HepG2 (cell line): Measurements from ENCODE around the gene GATC.

Source experiments
- CTCF ChIP-seq: sonication (generic); formaldehyde crosslinking; IDR thresholded peaks from 2 replicates; pipeline ENCODE4 v1.5.0; 2020; ENCODE audit warnings: mild to moderate bottlenecking, missing genetic modification reagents, moderate library complexity
- FOXK2 ChIP-seq: fragments of 450-650 bp; IDR thresholded peaks from 2 replicates; pipeline ENCODE4 v1.6.1; 2016
- KDM4B ChIP-seq: sonication (generic); formaldehyde crosslinking; IDR thresholded peaks from 2 replicates; pipeline ENCODE4 v1.4.0; 2020; ENCODE audit warnings: missing genetic modification reagents
- MED1 ChIP-seq: sonication (generic); formaldehyde crosslinking; IDR thresholded peaks from 2 replicates; pipeline ENCODE4 v1.4.0; 2020; ENCODE audit warnings: missing genetic modification reagents
- SMAD3 ChIP-seq: sonication (generic); formaldehyde crosslinking; IDR thresholded peaks from 2 replicates; pipeline ENCODE4 v1.4.0; 2020; ENCODE audit warnings: missing genetic modification reagents
- ZFP1 ChIP-seq: IDR thresholded peaks from 2 replicates; pipeline ENCODE4 v1.6.1; 2016
- ZNF589 ChIP-seq: sonication (generic); formaldehyde crosslinking; conservative IDR thresholded peaks from 2 replicates; pipeline ENCODE4 v1.8.0; 2022; ENCODE audit warnings: mild to moderate bottlenecking, moderate library complexity, missing genetic modification reagents
- TF ChIP-seq, protein P1 (sequence below): sonication (generic); formaldehyde crosslinking; IDR thresholded peaks from 2 replicates; pipeline ENCODE4 v1.4.0; 2020; ENCODE audit warnings: missing genetic modification reagents

DNA sequence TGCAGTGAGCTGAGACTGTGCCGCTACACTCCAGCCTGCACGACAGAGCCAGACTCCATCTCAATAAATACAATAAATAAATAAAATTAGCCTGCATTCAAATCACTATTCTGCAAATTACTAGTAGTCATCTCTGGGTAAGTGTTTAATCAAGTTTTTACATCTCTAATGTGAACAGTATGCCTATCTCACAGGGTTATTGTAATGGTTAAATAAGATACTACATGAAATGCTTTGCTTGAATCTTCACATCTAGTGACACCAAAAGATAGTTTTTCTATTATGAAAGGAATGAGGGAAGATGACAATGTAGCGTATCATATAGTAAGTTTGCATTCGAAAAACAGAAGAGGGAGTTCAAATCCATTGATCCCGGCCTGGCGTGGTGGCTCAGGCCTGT lies 21.2 kb downstream of the GATC start:
- TF ChIP-seq CTCF (CRISPR knock-in tag) (no peak), ZNF589 (CRISPR knock-in tag) (no peak), SMAD3 (CRISPR knock-in tag) (no peak), FOXK2 (no peak), KDM4B (CRISPR knock-in tag) (no peak), MED1 (CRISPR knock-in tag) (no peak), ZFP1 (CRISPR knock-in tag) (no peak)
- TF ChIP-seq, protein P1, sequence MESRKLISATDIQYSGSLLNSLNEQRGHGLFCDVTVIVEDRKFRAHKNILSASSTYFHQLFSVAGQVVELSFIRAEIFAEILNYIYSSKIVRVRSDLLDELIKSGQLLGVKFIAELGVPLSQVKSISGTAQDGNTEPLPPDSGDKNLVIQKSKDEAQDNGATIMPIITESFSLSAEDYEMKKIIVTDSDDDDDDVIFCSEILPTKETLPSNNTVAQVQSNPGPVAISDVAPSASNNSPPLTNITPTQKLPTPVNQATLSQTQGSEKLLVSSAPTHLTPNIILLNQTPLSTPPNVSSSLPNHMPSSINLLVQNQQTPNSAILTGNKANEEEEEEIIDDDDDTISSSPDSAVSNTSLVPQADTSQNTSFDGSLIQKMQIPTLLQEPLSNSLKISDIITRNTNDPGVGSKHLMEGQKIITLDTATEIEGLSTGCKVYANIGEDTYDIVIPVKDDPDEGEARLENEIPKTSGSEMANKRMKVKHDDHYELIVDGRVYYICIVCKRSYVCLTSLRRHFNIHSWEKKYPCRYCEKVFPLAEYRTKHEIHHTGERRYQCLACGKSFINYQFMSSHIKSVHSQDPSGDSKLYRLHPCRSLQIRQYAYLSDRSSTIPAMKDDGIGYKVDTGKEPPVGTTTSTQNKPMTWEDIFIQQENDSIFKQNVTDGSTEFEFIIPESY (CRISPR knock-in tag): no peak
